Fibroblast of skin of left biceps (primary cell): ENCODE data around the gene TRAPPC3.
"Not testable (repeated sequence)": the region's sequence is repeated elsewhere in the genome, so short reads cannot be mapped to it uniquely, and the experiment has no call there.

Source experiments
- DNase-seq, 2 experiments: peaks; one replicate each; pipeline ENCODE4 v3.0.0-alpha.2; 2013; ENCODE audit warnings: low read depth in 2 of 2

The TRAPPC3 gene

DNA sequence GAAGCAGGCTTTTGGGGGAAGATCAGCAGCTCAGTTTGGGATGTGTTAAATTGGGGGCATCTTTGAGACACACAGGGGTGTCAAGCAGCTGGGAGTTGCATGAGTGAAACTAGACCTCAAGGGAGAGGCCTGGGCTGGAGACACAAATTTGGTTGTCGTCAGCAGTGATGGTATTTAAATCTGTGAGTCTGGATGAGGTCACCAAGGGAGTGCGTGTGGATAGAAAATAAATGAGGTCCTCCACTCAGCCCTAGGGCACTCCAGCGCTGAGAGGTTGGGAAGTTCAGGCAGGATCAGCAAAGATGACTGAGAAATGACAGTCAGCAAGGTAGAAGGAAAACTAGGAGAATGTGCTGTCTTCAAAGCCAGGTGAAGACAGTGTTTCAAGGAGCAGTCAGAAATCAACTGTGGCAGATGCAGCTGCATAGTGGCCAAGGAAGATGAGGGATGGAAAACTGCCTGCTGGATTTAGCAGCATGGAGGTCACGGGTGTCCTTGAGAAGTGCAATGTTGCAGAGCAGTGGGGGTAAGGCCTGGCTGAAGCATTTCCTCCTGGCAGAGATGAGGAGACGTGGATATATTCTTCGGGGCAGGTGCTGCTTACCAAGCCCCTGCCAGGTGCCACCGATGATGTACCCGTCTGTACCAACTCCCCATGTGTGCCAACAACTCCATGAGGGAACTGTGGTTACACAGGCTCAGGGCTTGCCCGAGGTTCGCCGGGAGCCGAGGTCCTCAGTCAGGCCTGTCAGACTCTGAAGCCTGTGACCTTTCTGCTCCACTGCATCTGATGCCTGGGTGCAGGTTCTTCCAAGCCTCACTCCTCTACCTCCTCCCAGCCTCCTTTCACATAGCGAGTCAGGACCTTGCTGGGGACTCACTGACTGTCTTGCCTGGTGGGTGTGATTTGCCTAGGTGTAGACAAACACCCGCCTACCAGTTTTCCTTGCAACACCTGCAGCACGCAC is 17.9 kb upstream of the TRAPPC3 start:
- no peak for DNase-seq

DNA sequence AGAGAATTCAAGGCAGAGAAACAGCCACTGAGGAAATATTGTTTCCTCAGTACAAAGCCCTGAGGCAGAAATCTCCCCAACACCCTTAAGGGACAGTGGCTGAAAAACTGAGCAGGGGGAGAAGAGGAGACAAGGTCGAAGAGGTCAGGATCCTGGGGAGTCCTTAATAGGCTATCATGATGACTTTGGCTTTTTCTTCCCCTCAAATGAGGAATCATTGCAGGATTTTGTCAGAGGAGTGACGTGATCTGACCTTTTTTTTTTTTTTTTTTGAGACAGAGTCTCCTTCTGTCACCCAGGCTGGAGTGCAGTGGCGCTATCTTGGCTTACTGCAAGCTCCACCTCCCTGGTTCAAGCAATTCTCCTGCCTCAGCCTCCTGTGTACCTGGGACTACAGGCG is 16.9 kb upstream of the TRAPPC3 start:
- DNase-seq: no peak

DNA sequence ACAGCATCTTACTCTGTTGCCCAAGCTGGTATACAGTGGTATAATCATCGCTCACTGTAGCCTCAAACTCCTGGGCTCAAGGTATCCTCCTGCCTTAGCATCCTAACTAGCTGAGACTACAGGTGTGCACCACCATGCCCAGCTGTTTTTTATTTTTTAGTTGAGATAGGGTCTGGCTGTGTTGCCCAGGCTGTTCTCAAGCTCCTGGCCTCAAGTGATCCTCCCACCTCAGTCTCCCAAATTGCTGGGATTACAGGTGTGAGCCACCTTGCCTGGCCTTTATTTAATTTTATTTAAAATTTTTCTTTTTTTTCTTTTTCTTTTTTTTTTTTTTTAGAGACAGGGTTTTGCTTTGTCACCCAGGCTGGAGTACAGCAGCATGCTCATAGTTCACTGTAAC is 15.9 kb upstream of the TRAPPC3 start:
- no peak for DNase-seq

DNA sequence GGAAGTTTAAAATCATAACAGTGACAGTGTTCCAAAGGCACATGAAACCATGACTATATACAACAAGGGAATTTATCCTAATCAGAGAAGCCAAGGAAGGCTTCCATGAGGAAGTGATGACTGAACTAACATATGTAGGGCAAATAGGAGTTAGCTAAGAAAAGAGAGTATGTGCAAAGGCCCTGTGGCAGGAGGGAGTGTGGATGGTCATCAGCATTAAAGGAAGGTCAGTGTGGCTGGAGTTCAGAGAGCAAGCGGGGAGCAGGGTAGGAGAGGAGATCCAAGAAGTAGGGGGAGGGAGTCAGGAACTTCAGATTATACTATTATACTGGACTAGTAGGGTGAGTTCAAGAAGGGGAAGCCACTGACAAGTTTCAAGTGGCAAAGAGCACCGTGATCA is 15.1 kb upstream of the TRAPPC3 start:
- no peak for DNase-seq

DNA sequence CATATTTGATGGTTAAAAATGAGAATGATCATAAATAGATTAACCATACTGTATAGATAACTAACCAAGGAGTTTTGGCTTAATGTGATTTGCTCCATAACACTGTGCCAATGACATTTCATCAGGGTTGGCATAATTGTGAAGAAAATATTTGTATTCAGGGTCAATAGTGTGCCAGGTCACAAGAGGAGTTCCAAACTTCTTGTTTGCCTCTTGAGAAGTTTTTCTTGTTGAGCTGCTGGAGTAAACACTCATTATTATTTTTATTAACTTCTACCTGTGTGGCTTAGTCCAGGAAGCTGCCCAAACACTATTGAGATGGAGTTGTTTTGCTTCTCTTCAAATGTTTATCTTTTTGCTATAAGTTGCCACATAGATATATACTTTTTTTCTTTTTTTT is 14.1 kb upstream of the TRAPPC3 start:
- DNase-seq: no peak

DNA sequence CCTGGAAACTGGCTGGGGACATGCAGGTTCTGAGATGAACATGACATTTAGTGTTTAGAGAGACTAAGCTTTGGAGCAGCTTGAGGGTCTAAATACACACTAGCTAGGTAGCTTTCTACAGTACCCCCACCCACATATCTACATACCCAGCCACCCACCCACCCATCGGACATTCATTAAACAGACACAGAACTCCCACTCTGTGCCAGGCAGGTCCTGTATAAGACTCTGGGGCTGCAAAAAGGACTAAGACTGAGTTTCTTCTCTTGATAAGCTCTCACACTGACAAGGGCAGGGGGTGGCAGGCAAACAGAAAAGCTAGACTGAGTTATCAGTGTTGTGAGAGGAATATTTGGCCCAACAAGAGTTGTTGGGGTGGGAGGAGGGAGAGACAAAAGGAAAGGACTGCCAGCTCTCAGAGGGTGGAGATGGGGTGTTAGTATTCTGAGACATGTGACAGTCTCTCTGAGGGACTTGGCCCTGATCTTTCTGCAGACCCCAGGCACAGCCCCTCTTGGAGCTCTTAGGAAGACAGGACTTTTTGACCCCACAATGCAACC is 13.5 kb upstream of the TRAPPC3 start:
- no peak for DNase-seq

DNA sequence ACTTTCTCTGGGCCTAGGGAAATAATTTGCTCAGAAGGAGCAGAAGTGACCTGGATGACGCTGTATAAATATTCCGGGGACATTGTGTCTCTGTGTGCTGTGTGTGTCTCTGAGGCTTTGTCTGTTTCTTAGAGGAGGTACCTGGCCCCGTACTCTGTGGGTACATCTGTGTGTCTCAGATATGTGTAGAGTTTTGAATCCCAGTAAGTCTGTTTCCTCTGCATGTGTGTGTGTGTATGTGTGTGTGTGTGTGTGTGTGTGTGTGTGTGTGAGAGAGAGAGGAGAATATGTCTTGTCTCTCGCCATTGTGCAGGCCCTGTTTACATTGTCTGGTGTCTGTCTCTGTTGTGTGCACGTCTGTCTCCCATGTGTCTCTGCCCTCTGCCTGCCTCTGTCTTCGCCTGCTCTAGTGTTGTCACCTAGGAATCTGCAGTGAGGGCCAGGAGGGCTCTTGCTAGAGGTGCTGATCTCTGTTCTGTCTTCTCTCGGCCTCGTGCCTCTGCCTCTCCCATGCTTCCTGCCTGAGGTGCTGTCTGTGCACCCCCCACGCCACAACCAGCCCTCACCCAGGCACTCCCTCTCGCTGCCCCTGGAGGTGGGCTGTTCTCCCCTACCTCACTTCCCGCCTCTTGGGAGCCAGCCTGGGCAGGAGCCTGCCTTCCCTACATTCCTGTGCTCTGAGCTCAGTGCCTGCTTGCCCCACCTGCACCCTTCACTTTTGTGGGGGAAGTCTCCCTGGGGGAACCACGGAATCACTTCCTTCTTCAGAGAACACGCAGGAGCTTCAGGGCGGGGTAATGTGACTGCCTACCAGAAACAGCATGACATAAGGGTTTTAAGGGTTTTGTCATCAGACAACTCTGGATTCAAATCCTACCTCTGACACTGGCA is 12.6 kb upstream of the TRAPPC3 start:
- no peak for DNase-seq

DNA sequence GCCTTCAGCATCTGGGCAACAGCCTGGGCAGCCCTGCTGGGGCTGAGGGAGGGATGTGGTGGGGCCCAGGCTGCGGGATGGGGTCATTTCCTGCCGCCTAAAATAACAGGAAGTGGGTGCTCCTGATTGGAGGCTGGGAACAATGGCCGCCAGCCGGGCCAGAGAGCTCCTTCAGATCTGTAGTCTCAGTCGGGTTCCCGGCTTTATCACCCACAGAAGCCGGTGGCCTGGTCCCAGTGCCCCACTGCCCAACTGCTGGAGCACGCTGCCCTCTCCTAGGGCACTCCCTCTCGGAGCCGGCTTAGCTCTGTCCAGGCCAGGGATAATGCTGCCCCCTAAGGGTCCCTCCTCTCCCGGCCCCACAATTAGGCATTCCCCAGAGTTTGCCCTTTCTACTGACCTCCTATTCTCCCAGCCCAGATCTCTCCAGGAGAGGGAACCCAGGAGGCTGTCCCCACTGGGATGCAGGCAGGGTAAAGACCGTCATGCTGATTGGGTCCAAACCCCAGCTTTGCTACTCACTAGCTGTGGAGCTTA is 11.7 kb upstream of the TRAPPC3 start:
- DNase-seq: no peak

DNA sequence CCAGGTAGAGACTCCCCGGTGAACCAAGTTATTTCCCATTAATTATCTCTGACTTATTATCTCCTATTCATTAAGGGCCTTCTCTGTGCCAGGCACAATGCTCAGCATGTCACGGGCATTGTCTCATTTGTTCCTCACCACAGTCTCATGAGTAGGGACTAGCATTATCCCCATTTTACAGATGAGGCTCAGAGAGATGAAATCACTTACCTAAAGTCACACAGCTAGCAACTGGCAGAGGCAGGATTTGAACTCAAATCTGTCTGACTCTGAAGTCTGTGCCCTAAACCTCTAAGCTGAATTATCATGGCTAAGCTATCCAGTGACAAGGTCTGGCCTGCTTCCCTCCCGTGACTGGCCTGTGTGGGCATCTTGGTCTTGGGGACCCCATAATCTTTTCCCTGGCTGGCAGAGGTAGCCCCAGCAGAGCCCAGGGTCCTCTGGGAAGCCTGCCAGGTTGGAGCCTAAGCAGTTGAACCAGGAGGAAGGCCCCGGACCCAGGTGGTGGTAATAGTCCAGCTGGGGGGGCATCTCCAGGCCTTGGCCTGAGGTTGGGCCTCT is 11.2 kb upstream of the TRAPPC3 start:
- no peak for DNase-seq

DNA sequence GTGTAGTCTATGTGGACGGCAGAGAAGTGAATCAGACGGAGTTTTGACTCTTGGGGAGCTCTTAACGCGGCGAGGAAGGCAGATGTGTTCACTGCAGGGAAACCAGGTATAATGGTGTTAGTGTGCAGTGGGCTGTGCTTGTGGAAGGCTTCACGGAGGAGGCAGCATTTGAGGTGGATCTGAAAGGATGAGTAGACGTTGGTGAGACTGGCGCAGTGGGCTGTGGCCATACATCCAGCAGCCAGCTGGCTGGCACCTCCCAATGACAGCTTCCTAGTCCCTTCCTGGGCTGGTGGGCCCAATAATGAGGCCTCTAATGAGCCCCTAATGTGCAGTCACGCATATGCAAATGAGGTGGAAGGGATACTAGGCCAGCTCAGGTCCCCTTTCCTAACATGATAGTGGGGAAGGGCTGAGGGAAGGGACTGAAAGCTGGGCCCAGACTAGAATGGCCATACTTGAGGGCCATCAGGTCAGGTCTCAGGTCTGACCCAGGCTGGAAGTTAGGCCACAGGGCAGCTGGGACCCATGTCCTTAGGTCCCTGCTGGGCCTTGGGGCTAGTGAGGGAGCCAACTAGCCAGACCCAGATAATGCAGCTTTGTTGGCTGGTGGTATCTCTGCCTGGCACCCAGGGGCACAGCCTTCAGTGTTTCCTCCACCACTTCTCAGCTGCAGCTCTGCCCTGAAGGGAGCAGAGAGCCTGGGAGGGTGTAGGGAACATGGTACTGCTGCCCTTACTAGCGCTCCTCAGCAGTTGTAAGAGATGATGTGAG is 10.5 kb upstream of the TRAPPC3 start:
- DNase-seq: no peak

DNA sequence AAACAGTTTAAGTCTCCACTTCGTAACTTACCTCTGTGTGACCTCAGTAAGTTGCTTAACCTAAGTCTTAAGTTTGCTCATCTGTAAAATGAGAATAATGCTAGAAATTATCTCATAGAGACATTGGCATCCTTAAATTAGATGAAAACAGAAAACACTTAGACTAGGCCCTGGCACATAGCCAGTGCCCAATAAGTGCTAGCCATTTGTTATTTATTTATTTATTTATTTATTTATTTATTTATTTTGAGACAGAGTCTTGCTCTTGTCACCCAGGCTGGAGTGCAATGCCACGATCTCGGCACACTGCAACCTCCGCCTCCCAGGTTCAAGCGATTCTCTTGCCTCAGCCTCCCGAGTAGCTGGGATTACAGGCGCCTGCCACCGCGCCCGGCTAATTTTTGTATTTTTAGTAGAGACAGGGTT is 9.6 kb upstream of the TRAPPC3 start:
- DNase-seq: not testable (repeated sequence)

DNA sequence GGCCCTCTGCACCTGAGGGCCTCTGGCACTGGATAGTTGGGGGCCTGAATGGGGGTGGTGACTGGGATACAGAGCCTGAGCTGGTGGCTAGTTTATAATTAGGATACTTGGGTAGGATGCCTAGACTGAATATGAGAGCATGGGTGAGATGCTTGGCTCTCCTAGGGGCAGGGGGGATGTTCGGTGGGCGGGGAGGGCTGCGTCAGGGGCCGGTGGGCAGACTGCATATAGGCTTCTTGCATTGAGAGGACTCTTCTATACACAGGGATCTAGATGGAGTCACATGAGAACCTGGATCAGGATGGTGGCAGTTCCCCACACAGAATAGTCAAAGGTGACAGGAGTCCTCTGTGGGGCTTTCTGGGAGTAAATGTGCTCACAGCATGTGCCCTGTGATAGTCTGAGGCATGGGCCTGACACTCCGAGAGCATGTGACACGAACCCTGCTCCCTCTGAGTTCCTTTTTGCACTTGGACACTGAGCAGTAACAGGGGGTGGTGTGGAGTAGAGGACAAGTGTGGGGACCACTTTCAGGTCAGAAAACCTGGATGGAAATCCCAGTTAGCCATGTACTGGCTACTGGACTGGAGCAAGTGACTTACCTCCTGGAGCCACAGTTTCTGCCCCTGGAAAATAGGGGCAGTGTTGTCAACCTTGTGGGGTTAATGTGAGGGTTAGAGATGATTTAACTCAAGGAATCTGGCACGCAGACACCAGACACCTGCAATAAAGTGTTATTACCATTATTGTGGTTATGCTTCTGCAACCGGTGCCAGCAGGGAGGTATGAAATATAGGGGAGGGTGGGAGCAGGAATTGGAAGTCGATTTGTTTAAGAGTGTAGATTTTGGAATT is 8.9 kb upstream of the TRAPPC3 start:
- DNase-seq: no peak

DNA sequence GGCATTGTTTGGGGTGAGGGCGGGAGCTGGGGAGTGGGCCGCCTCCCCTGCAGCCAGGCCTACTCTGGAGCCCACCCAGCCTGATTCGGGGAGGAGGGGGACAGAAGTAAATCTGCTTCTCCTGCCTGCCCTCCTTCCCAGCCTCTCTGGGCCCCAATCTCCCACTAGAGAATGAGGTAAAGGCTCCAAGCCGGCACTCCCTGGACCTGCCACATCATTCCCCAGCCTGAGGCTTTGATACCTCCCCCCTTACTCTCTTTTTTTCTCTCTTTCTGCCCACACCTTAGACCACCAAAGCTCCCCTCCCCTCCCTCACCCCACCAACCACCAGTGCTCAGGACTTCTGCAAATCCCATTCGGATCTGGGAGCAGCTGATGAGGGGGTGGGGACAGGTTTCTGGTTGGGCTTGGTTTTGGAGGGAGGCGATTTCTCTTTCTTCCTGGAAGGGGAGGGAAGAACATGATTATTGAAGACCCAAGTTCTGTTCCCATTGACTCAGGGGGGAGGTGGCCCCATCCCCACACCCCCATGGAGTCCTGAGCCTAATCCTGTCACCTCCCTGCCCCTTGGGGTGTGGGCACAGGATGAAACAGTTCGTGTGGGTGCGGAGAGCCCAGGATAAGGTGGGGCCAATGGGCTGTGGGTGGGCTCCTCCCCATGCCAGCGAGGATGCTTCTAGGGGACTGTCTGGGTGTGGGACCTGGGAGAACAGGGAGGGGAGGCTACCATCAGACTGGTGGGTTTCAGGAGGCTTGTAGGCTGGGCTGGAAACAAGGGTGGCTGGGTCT is 8.0 kb upstream of the TRAPPC3 start:
- DNase-seq: no peak

DNA sequence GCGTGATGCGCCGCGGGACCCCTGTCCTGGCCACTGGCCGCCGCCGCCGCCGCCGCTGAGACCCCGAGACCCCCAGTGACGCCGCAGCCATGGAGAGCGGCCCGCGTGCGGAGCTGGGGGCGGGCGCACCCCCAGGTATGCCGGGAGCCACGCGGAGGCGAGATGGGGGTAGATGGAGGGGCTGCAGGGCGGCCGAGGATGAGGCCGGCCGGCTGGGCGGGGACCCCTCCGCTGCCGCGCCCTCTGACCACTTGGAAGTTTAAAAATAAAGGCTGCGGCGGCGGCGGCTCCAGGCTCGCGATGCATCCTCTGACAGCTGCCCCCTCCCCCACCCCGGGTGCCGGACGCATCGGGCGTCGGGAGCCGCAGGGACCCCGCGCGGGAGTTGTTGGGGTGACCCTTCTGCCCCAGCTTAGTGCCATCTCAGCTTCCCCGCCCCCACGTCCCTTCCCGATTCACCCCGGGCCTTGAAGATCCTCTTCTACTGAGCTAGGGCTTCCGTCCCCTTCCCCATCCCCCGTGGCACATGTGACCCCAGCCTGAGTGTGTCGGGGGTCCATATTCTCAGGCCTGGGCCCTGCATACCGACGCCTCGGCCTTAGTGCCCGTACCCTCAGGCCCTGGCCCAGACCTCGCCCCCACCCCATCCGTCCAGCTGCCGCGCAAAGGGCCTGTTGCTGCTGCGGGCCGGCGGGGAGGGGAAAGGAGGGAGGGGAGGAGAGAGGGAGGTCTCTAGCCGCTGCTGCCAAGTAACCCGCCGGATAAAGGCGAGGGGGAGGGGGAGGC is 7.2 kb upstream of the TRAPPC3 start:
- no peak for DNase-seq

DNA sequence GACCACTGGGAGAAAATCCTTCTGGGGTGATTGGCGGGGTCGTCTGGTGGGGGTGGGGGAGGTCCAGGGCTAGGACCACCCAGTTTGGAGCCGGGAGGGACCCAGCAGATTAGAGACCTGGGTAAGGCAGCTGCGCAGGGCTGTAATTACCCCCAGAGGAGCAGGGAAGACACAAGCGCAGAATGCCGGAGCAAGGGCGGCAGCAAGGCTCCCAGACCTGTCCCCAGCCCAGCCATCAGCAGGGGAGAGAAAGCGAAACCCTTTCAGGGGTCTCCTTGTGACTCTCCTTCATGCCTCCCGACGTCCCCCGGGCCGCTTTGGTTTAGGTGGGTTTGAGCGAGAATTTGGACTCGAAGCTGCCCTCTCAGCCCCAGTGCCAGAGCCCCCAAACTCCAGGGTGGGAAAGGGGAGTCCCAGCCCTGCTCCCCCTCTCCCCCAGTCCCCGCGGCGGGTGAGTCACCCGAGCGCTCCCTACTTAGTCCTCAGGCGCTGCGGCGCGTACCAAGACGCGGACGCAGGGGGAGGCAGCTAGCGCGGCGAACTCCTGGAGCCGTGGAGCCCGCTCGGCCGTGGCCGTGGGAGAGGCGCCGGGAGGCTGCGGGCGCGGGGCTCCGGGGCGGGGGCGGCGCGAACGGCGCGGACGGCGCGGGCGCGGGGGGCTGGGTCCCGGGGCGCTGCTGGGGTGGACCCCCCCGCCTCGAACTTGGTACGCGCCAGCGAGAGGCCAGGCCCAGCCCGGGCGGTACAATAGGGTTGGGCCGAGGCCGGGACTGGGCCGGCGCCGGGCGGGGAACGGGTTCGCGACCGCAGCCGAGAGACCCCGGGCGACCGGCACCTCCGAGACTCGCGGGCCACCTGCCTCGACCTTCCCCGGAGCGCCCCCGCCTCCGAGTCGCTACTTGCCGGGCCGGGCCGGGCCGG is 6.4 kb upstream of the TRAPPC3 start, which contains the start of gene MAP7D1:
Gene MAP7D1 (plus strand): TSS at position 753 of the 921 bp plus-strand sequence. CDS start 258 bp downstream, outside the sequence.
- DNase-seq: peak; percentile 63 to 68

DNA sequence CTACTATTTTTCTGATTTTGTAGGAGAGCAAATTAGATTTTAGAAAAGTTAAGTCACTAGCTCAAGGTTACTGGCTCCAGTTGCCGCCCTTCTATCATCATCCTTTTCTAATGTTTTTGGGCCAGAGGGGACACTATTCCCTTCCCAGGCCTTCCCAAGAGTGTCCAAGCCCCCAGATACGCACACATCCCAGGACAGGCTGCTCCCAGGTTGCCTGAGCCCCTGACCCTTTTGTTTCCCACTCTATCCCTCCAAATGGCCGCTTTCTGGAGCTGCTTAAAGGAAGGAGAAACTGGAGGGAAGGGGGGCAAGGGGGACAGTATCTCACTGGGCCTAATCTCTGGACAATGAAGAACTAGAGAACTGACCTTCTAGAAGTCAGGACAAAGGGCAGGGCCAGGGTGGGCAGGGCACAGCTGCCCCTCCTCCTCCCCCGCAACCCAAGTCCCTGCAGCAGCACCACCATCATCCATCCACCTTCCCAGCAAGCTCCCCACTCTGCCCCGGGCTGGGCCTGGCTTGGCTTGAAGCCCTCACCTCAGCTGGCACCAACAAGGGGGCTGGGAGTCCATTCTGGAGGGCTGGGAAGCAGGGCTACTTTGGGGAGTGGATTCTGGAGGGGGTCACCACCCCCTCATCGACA is 5.6 kb upstream of the TRAPPC3 start:
- DNase-seq: no peak

DNA sequence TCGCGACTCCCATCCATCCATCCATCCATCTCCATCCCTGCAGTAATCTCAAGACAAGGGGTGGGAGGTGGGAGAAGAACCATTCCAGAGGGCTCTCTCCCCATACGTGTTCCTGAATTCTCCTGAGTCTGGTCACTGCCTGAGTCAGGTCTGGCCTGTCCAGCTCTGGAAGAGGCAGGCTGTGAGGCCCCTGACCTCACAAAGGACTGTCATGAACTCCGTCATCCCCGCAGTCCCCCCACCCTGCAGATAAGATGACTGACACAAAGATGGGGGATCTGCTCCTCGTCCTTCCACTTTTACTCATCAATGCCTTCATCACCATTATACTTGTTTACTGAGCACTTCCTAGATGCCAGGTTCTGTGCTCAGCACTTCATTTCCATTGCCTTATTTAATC is 5.0 kb upstream of the TRAPPC3 start:
- no peak for DNase-seq
